Measurements from ENCODE around the gene FBXW2. TPM values are rescaled to one million over a fixed set of nuclear protein-coding genes. Genes with fewer than 3 reads are reported as not detected.

Gene FBXW2
- total RNA-seq, 1 donor from 2014 or later: 20.4 TPM

- Histone ChIP-seq H3K36me3 (ENCODE audit: control insufficient read depth in 3 of 3, insufficient read depth in 3 of 3, low read length in 3 of 3) (no peaks in the 10 kb centered on the region), H3K27me3 (ENCODE audit: control insufficient read depth in 3 of 3, insufficient read depth in 3 of 3, low read length in 3 of 3) (no peaks in the 10 kb centered on the region), H3K4me3 (ENCODE audit: low read length in 3 of 3) (peak overlapping the region; percentile 82 to 86 (median 86)), H3K9ac (ENCODE audit: low read depth in 1 of 3, low read length in 3 of 3) (peak overlapping the region; percentile 9 to 79 (median 70)), H3K27ac (ENCODE audit: low read depth, low read length) (peak overlapping the region; percentile 27), H3K9me3 (ENCODE audit: control insufficient read depth in 3 of 3, low read length in 3 of 3) (no peaks in the 10 kb centered on the region), H3K4me1 (ENCODE audit: control insufficient read depth in 3 of 3, insufficient read depth in 3 of 3, low read length in 3 of 3) (peaks cover 21 to 37% (median 24%) of the 10 kb centered on the region in 3 donors)
Measured at GRCh38 chr9:120712539-120713031, 80.6 kb downstream of the FBXW2 start.

GRCh38 chr9:120711841-120712538 is 81.2 kb downstream of the FBXW2 start:
- Histone ChIP-seq H3K9ac (ENCODE audit: low read depth in 1 of 3, low read length in 3 of 3) (peak overlapping the region; percentile 9 to 52 (median 48)), H3K36me3 (ENCODE audit: control insufficient read depth in 3 of 3, insufficient read depth in 3 of 3, low read length in 3 of 3) (no peaks in the 10 kb centered on the region), H3K4me1 (ENCODE audit: control insufficient read depth in 3 of 3, insufficient read depth in 3 of 3, low read length in 3 of 3) (peaks cover 21 to 37% (median 24%) of the 10 kb centered on the region in 3 donors), H3K27me3 (ENCODE audit: control insufficient read depth in 3 of 3, insufficient read depth in 3 of 3, low read length in 3 of 3) (no peaks in the 10 kb centered on the region), H3K4me3 (ENCODE audit: low read length in 3 of 3) (peak overlapping the region in 2 of 3 donors; percentile 82 to 86), H3K9me3 (ENCODE audit: control insufficient read depth in 3 of 3, low read length in 3 of 3) (no peaks in the 10 kb centered on the region), H3K27ac (ENCODE audit: low read depth, low read length) (peak overlapping the region; percentile 27)

- Histone ChIP-seq H3K27me3 (ENCODE audit: control insufficient read depth in 3 of 3, insufficient read depth in 3 of 3, low read length in 3 of 3) (no peaks in the 10 kb centered on the region), H3K27ac (ENCODE audit: low read depth, low read length) (peak overlapping the region; percentile 71), H3K9ac (ENCODE audit: low read depth in 1 of 3, low read length in 3 of 3) (peak overlapping the region; percentile 48 to 78 (median 71)), H3K4me3 (ENCODE audit: low read length in 3 of 3) (peak overlapping the region in 1 of 3 donors; percentile 30), H3K9me3 (ENCODE audit: control insufficient read depth in 3 of 3, low read length in 3 of 3) (no peaks in the 10 kb centered on the region), H3K4me1 (ENCODE audit: control insufficient read depth in 3 of 3, insufficient read depth in 3 of 3, low read length in 3 of 3) (peaks cover 21 to 37% (median 24%) of the 10 kb centered on the region in 3 donors), H3K36me3 (ENCODE audit: control insufficient read depth in 3 of 3, insufficient read depth in 3 of 3, low read length in 3 of 3) (no peaks in the 10 kb centered on the region)
Measured at GRCh38 chr9:120711354-120711753, 81.9 kb downstream of the FBXW2 start.

GRCh38 chr9:120710110-120710981 is 82.9 kb downstream of the FBXW2 start:
- peak overlapping the region; percentile 63 to 76 (median 68) for H3K4me3 ChIP-seq (ENCODE audit: low read length in 3 of 3)
- H3K4me1 ChIP-seq (ENCODE audit: control insufficient read depth in 3 of 3, insufficient read depth in 3 of 3, low read length in 3 of 3): peaks cover 19 to 35% (median 21%) of the 10 kb centered on the region in 3 donors
- H3K27ac ChIP-seq (ENCODE audit: low read depth, low read length): peak overlapping the region; percentile 71
- peak overlapping the region; percentile 71 to 81 (median 78) for H3K9ac ChIP-seq (ENCODE audit: low read depth in 1 of 3, low read length in 3 of 3)
- no peaks in the 10 kb centered on the region for H3K36me3 ChIP-seq (ENCODE audit: control insufficient read depth in 3 of 3, insufficient read depth in 3 of 3, low read length in 3 of 3)
- no peaks in the 10 kb centered on the region for H3K27me3 ChIP-seq (ENCODE audit: control insufficient read depth in 3 of 3, insufficient read depth in 3 of 3, low read length in 3 of 3)
- no peaks in the 10 kb centered on the region for H3K9me3 ChIP-seq (ENCODE audit: control insufficient read depth in 3 of 3, low read length in 3 of 3)

GRCh38 chr9:120708526-120709224 is 84.5 kb downstream of the FBXW2 start:
- peaks cover 13 to 27% (median 14%) of the 10 kb centered on the region in 3 donors for H3K4me1 ChIP-seq (ENCODE audit: control insufficient read depth in 3 of 3, insufficient read depth in 3 of 3, low read length in 3 of 3)

GRCh38 chr9:120707170-120707569 is 86.0 kb downstream of the FBXW2 start:
- no peak overlapping the region for H3K27ac ChIP-seq (ENCODE audit: low read depth, low read length)
- no peak overlapping the region for H3K9ac ChIP-seq (ENCODE audit: low read depth in 1 of 3, low read length in 3 of 3)
- no peaks in the 10 kb centered on the region for H3K9me3 ChIP-seq (ENCODE audit: control insufficient read depth in 3 of 3, low read length in 3 of 3)
- H3K36me3 ChIP-seq (ENCODE audit: control insufficient read depth in 3 of 3, insufficient read depth in 3 of 3, low read length in 3 of 3): no peaks in the 10 kb centered on the region
- no peaks in the 10 kb centered on the region for H3K27me3 ChIP-seq (ENCODE audit: control insufficient read depth in 3 of 3, insufficient read depth in 3 of 3, low read length in 3 of 3)
- no peak overlapping the region for H3K4me3 ChIP-seq (ENCODE audit: low read length in 3 of 3)
- peaks cover 0 to 16% (median 5%) of the 10 kb centered on the region in 3 donors for H3K4me1 ChIP-seq (ENCODE audit: control insufficient read depth in 3 of 3, insufficient read depth in 3 of 3, low read length in 3 of 3)

More at GRCh38 chr9:120708526-120709224, 84.5 kb downstream of the FBXW2 start:
- Histone ChIP-seq H3K27ac (ENCODE audit: low read depth, low read length) (no peak overlapping the region), H3K4me3 (ENCODE audit: low read length in 3 of 3) (no peak overlapping the region), H3K9ac (ENCODE audit: low read depth in 1 of 3, low read length in 3 of 3) (no peak overlapping the region), H3K27me3 (ENCODE audit: control insufficient read depth in 3 of 3, insufficient read depth in 3 of 3, low read length in 3 of 3) (no peaks in the 10 kb centered on the region), H3K9me3 (ENCODE audit: control insufficient read depth in 3 of 3, low read length in 3 of 3) (no peaks in the 10 kb centered on the region), H3K36me3 (ENCODE audit: control insufficient read depth in 3 of 3, insufficient read depth in 3 of 3, low read length in 3 of 3) (no peaks in the 10 kb centered on the region)

Other genes with a start within 250 kb of the FBXW2 start
- 38.1 TPM for gene CDK5RAP2, start 213.2 kb downstream of the FBXW2 start, total RNA-seq
- 6.8 TPM for gene MEGF9, start 78.9 kb downstream of the FBXW2 start, total RNA-seq
- 27.1 TPM for gene PSMD5, start 49.5 kb upstream of the FBXW2 start, total RNA-seq
- 14.1 TPM for gene PHF19, start 83.8 kb upstream of the FBXW2 start, total RNA-seq
- 2.1 TPM for gene TRAF1, start 133.4 kb upstream of the FBXW2 start, total RNA-seq

All from skeletal muscle tissue (tissue), 4 donors.